ENCODE results near the gene GTPBP3. TPM values are rescaled to one million over a fixed set of nuclear protein-coding genes. Genes with fewer than 3 reads are reported as not detected.

GTPBP3 gene
- total and polyA plus RNA-seq, 2 experiments from 2014 or later = 25.4 to 67.8 TPM

DNA sequence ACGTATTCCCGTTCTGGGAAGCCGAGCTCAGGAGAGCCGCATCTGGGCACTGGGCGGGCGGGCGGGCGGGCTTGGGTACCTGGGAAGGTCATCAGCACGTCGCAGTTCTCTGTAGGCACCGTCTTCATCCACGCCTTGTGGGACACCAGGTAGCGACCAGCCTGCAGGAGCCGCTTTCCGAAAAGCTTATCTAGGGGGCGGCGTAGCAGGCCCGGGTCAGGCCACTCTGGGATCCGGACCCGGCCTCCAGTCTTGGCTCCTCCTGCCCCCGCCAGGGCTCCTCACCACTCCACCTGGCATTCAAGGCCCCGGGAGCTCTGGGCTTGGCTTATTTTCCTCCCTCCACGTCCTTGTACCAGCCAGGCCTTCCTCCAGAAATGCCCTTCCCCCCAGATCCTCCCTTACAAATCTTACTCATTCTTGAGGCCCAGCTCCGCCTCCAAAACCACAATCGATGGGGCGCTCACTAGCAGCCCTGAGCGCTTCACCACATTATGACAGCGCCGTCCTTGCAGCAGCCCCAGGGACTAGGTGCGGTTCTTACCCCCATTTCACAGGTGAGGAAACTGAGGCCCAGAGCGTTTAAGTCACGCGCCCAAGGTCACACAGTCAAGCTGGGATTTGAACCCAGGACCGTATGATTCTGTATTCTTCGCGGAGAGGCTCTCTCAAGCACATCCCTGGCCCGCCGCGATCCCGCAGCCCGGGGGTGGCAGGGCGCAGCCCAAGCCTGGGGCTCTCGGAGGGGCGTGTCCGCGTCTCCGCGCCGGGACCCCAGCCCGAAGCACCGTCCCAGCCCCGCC lies 3.5 kb upstream of the GTPBP3 start:
- Histone ChIP-seq H3K27me3 (ENCODE audit: insufficient read depth) (peaks cover 9% of the 10 kb centered on the region; the same call in 1 of the 2 replicates), H3K79me2 (replicated peaks; ENCODE audit: insufficient read depth) (no peaks in the 10 kb centered on the region), H3K4me3 (peak overlapping the region; percentile 94), H3K4me2 (peak overlapping the region; percentile 80), H3K9me2 (ENCODE audit: insufficient read depth) (no peaks in the 10 kb centered on the region), H3K36me3 (ENCODE audit: insufficient read depth) (no peaks in the 10 kb centered on the region), H2AFZ (peak overlapping the region; percentile 84; the same call in 1 of the 2 replicates), H3K27ac (ENCODE audit: low read depth) (no peak overlapping the region), H3K4me1 (ENCODE audit: insufficient read depth) (peaks cover 7% of the 10 kb centered on the region; the same call in 1 of the 2 replicates), H4K20me1 (replicated peaks; ENCODE audit: insufficient read depth) (no peaks in the 10 kb centered on the region), H3F3A (replicated peaks; ENCODE audit: low read depth) (peaks cover 12% of the 10 kb centered on the region)
- ATAC-seq (peak; percentile 2), DNase-seq (ENCODE audit: low spot score) (peak; percentile 74)
- H3K27ac Mint-ChIP-seq = peak overlapping the region; percentile 78; the same call in 1 of the 2 replicates
- peaks cover 5% of the 10 kb centered on the region; the same call in 2 of the 3 replicates for H3K9me3 Mint-ChIP-seq
- H3K27me3 Mint-ChIP-seq (ENCODE audit: insufficient read depth, low read depth, poor library complexity) = peaks cover 22% of the 10 kb centered on the region
- H3K4me3 Mint-ChIP-seq = peak overlapping the region; percentile 88
- peaks cover 25% of the 10 kb centered on the region for H3K36me3 Mint-ChIP-seq (ENCODE audit: low read depth)
- H3K4me1 Mint-ChIP-seq = peaks cover 26% of the 10 kb centered on the region
- TF ChIP-seq JUNB (IDR thresholded peaks at IDR 0.05; ENCODE audit: unreplicated experiment) (no peak), CREB1 (CRISPR knock-in tag; IDR thresholded peaks at IDR 0.05; ENCODE audit: low read depth) (no peak), CTCF (conservative IDR thresholded peaks at IDR 0.05; ENCODE audit: low read depth in 2 of 2) (peak; percentile 10 to 34; a peak in 3 of 4 replicates)
- TF ChIP-seq, protein P1, sequence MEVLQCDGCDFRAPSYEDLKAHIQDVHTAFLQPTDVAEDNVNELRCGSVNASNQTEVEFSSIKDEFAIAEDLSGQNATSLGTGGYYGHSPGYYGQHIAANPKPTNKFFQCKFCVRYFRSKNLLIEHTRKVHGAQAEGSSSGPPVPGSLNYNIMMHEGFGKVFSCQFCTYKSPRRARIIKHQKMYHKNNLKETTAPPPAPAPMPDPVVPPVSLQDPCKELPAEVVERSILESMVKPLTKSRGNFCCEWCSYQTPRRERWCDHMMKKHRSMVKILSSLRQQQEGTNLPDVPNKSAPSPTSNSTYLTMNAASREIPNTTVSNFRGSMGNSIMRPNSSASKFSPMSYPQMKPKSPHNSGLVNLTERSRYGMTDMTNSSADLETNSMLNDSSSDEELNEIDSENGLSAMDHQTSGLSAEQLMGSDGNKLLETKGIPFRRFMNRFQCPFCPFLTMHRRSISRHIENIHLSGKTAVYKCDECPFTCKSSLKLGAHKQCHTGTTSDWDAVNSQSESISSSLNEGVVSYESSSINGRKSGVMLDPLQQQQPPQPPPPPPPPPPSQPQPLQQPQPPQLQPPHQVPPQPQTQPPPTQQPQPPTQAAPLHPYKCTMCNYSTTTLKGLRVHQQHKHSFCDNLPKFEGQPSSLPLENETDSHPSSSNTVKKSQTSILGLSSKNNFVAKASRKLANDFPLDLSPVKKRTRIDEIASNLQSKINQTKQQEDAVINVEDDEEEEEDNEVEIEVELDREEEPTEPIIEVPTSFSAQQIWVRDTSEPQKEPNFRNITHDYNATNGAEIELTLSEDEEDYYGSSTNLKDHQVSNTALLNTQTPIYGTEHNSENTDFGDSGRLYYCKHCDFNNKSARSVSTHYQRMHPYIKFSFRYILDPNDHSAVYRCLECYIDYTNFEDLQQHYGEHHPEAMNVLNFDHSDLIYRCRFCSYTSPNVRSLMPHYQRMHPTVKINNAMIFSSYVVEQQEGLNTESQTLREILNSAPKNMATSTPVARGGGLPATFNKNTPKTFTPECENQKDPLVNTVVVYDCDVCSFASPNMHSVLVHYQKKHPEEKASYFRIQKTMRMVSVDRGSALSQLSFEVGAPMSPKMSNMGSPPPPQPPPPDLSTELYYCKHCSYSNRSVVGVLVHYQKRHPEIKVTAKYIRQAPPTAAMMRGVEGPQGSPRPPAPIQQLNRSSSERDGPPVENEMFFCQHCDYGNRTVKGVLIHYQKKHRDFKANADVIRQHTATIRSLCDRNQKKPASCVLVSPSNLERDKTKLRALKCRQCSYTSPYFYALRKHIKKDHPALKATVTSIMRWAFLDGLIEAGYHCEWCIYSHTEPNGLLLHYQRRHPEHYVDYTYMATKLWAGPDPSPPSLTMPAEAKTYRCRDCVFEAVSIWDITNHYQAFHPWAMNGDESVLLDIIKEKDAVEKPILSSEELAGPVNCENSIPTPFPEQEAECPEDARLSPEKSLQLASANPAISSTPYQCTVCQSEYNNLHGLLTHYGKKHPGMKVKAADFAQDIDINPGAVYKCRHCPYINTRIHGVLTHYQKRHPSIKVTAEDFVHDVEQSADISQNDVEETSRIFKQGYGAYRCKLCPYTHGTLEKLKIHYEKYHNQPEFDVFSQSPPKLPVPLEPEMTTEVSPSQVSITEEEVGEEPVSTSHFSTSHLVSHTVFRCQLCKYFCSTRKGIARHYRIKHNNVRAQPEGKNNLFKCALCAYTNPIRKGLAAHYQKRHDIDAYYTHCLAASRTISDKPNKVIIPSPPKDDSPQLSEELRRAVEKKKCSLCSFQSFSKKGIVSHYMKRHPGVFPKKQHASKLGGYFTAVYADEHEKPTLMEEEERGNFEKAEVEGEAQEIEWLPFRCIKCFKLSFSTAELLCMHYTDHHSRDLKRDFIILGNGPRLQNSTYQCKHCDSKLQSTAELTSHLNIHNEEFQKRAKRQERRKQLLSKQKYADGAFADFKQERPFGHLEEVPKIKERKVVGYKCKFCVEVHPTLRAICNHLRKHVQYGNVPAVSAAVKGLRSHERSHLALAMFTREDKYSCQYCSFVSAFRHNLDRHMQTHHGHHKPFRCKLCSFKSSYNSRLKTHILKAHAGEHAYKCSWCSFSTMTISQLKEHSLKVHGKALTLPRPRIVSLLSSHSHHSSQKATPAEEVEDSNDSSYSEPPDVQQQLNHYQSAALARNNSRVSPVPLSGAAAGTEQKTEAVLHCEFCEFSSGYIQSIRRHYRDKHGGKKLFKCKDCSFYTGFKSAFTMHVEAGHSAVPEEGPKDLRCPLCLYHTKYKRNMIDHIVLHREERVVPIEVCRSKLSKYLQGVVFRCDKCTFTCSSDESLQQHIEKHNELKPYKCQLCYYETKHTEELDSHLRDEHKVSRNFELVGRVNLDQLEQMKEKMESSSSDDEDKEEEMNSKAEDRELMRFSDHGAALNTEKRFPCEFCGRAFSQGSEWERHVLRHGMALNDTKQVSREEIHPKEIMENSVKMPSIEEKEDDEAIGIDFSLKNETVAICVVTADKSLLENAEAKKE (CRISPR knock-in tag; IDR thresholded peaks at IDR 0.05) = no peak
